DND-41 (cell line): ENCODE results near the gene ADGB.

Source experiments
- CTCF ChIP-seq: IDR thresholded peaks from 2 replicates; pipeline ENCODE4 v1.5.1; 2012; ENCODE audit warnings: borderline replicate concordance, low read length, moderate library complexity, mild to moderate bottlenecking; ENCODE audit not compliant: poor library complexity, severe bottlenecking; ENCODE audit errors: extremely low read depth
- EZH2 ChIP-seq: IDR thresholded peaks from 3 replicates; pipeline ENCODE4 v1.6.1; 2012; ENCODE audit warnings: borderline replicate concordance, low read depth, mild to moderate bottlenecking, moderate library complexity, low read length, inconsistent platforms; ENCODE audit not compliant: severe bottlenecking

GRCh38 chr6:146560607-146561006 is 38.2 kb upstream of the ADGB start:
- TF ChIP-seq CTCF = no peak
- TF ChIP-seq EZH2 = no peak
